Glomerular endothelial cell (primary cell): Measurements from ENCODE around the gene MEX3C. TPM values are rescaled to one million over a fixed set of nuclear protein-coding genes. Genes with fewer than 3 reads are reported as not detected.

Experiments used
- total RNA-seq: library from RNA; depleted of rRNA; stranded (reverse); fragments of >200 nt; gene quantifications from 2 replicates; pipeline ENCODE4 v1.2.3, GENCODE V29; 2015

MEX3C gene
- total RNA-seq, 1 donor from 2014 or later, result 36.9 TPM

Other genes starting within 250 kb of the MEX3C start
- 7.2 and 8.2 TPM in 2 replicates for gene ELAC1, start 229.6 kb downstream of the MEX3C start, total RNA-seq
- gene SMAD4, start 167.5 kb downstream of the MEX3C start, total RNA-seq, result 80.1 and 90.7 TPM in 2 replicates